ENCODE data around the gene ALDH6A1.
"Not testable (repeated sequence)": the region's sequence is repeated elsewhere in the genome, so short reads cannot be mapped to it uniquely, and the experiment has no call there.

Gene ALDH6A1

GRCh38 chr14:74084277-74085046 is at the start of gene ALDH6A1, which contains the start of gene LIN52:
Gene ALDH6A1, minus strand, starts transcription at chr14:74084453. Its CDS starts 59 bp downstream, at chr14:74084394.
Gene LIN52, plus strand, starts transcription at chr14:74084956. Its CDS starts 19 bp downstream, at chr14:74084975.
- DNase-seq (ENCODE audit: low read depth in 2 of 2), result peak; percentile 99 to 100

- no peak for DNase-seq (ENCODE audit: low read depth in 2 of 2)
Measured at GRCh38 chr14:74127634-74128033, 43.4 kb upstream of the ALDH6A1 start.

- no peak for DNase-seq (ENCODE audit: low read depth in 2 of 2)
Measured at GRCh38 chr14:74126315-74127013, 42.2 kb upstream of the ALDH6A1 start.

GRCh38 chr14:74125487-74125886 is 41.2 kb upstream of the ALDH6A1 start:
- DNase-seq (ENCODE audit: low read depth in 2 of 2), result not testable (repeated sequence)

GRCh38 chr14:74111395-74112216 is 27.4 kb upstream of the ALDH6A1 start:
- DNase-seq (ENCODE audit: low read depth in 2 of 2), result not testable (repeated sequence)

- DNase-seq (ENCODE audit: low read depth in 2 of 2), result no peak
Measured at GRCh38 chr14:74109369-74109768, 25.1 kb upstream of the ALDH6A1 start.

GRCh38 chr14:74105381-74105780 is 21.1 kb upstream of the ALDH6A1 start:
- no peak for DNase-seq (ENCODE audit: low read depth in 2 of 2)

- DNase-seq (ENCODE audit: low read depth in 2 of 2), result no peak
Measured at GRCh38 chr14:74089251-74090020, 5.2 kb upstream of the ALDH6A1 start.

- DNase-seq (ENCODE audit: low read depth in 2 of 2), result no peak
Measured at GRCh38 chr14:74085828-74086227, 1.6 kb upstream of the ALDH6A1 start.

GRCh38 chr14:74085047-74085637 is 889 bp upstream of the ALDH6A1 start:
- DNase-seq (ENCODE audit: low read depth in 2 of 2), result peak in 1 of 2 experiments; percentile 7

GRCh38 chr14:74083784-74084276 is 423 bp downstream of the ALDH6A1 start:
- DNase-seq (ENCODE audit: low read depth in 2 of 2), result no peak

- DNase-seq (ENCODE audit: low read depth in 2 of 2), result no peak
Measured at GRCh38 chr14:74083161-74083560, 1.1 kb downstream of the ALDH6A1 start.

GRCh38 chr14:74081491-74081890 is 2.8 kb downstream of the ALDH6A1 start:
- no peak for DNase-seq (ENCODE audit: low read depth in 2 of 2)

- no peak for DNase-seq (ENCODE audit: low read depth in 2 of 2)
Measured at GRCh38 chr14:74080820-74081460, 3.3 kb downstream of the ALDH6A1 start.

- no peak for DNase-seq (ENCODE audit: low read depth in 2 of 2)
Measured at GRCh38 chr14:74077401-74077800, 6.9 kb downstream of the ALDH6A1 start.

- no peak for DNase-seq (ENCODE audit: low read depth in 2 of 2)
Measured at GRCh38 chr14:74065746-74066575, 18.3 kb downstream of the ALDH6A1 start.

GRCh38 chr14:74064883-74065282 is 19.4 kb downstream of the ALDH6A1 start:
- DNase-seq (ENCODE audit: low read depth in 2 of 2), result no peak

- DNase-seq (ENCODE audit: low read depth in 2 of 2), result no peak
Measured at GRCh38 chr14:74064426-74064825, 19.8 kb downstream of the ALDH6A1 start.

- DNase-seq (ENCODE audit: low read depth in 2 of 2), result no peak
Measured at GRCh38 chr14:74062809-74063150, 21.5 kb downstream of the ALDH6A1 start.

Data from stimulated activated CD4-positive, alpha-beta T cell treated with anti-CD3 and anti-CD28 coated beads, Interleukin-12 subunit alpha, Interleukin-12 subunit beta, amount 100 ng/mL, for 24 hours (primary cell).